GM12892 (cell line): Measurements from ENCODE around the gene SPATA46.

Experiments
- DNase-seq: peaks from one replicate; pipeline ENCODE4 v3.0.0; 2011; ENCODE audit not compliant: insufficient read length
- FAIRE-seq: peaks from 2 replicates; lab custom pipeline; 2011; peaks lifted over from hg19 to GRCh38; lab: Jason Lieb, UNC
- POLR2A ChIP-seq: IDR thresholded peaks from 2 replicates; pipeline ENCODE4 v1.6.1; 2011; ENCODE audit warnings: low read depth, low read length, control low read depth
- POLR2AphosphoS5 ChIP-seq: IDR thresholded peaks from 2 replicates; pipeline ENCODE4 v1.6.1; 2011; ENCODE audit warnings: low read depth, low read length, control low read depth
- TAF1 ChIP-seq: IDR thresholded peaks from 2 replicates; pipeline ENCODE4 v1.6.1; 2011; ENCODE audit warnings: low read depth, mild to moderate bottlenecking, control low read depth, low read length, borderline replicate concordance

The SPATA46 gene

GRCh38 chr1:162343470-162343869, 33.2 kb downstream of the SPATA46 start:
- no peak for TF ChIP-seq POLR2A
- FAIRE-seq (no peak), DNase-seq (no peak)

GRCh38 chr1:162342452-162342983, 34.1 kb downstream of the SPATA46 start:
- FAIRE-seq (no peak), DNase-seq (no peak)
- no peak for TF ChIP-seq POLR2AphosphoS5
- no peak for TF ChIP-seq TAF1
- TF ChIP-seq POLR2A = no peak

- TF ChIP-seq TAF1 (no peak), POLR2AphosphoS5 (no peak), POLR2A (no peak)
- no peak for DNase-seq
- no peak for FAIRE-seq
These were observed 39.9 kb downstream of the SPATA46 start for GRCh38 chr1:162336621-162337285.

GRCh38 chr1:162335126-162335525, 41.5 kb downstream of the SPATA46 start:
- DNase-seq (no peak), FAIRE-seq (no peak)
- TF ChIP-seq POLR2A = no peak
- no peak for TF ChIP-seq TAF1
- no peak for TF ChIP-seq POLR2AphosphoS5

GRCh38 chr1:162333991-162334390, 42.7 kb downstream of the SPATA46 start:
- FAIRE-seq (no peak), DNase-seq (no peak)
- TF ChIP-seq POLR2AphosphoS5 (no peak), POLR2A (no peak), TAF1 (no peak)

- TF ChIP-seq POLR2A (no peak), POLR2AphosphoS5 (no peak)
- DNase-seq (no peak), FAIRE-seq (no peak)
These were observed 46.8 kb downstream of the SPATA46 start for GRCh38 chr1:162329826-162330225.

GRCh38 chr1:162328512-162328911, 48.1 kb downstream of the SPATA46 start:
- no peak for TF ChIP-seq POLR2A
- TF ChIP-seq POLR2AphosphoS5 = no peak
- TF ChIP-seq TAF1 = no peak
- FAIRE-seq (no peak), DNase-seq (no peak)

- FAIRE-seq (no peak), DNase-seq (no peak)
- no peak for TF ChIP-seq POLR2AphosphoS5
- TF ChIP-seq POLR2A = no peak
- no peak for TF ChIP-seq TAF1
These were observed 48.9 kb downstream of the SPATA46 start for GRCh38 chr1:162327788-162328165.

GRCh38 chr1:162327144-162327787, 49.4 kb downstream of the SPATA46 start:
- TF ChIP-seq POLR2AphosphoS5 (no peak), POLR2A (no peak)
- no peak for DNase-seq
- no peak for FAIRE-seq

GRCh38 chr1:162326559-162326958, 50.1 kb downstream of the SPATA46 start:
- FAIRE-seq (no peak), DNase-seq (no peak)
- TF ChIP-seq TAF1 = no peak
- no peak for TF ChIP-seq POLR2A
- no peak for TF ChIP-seq POLR2AphosphoS5

GRCh38 chr1:162324396-162324795, 52.3 kb downstream of the SPATA46 start:
- no peak for TF ChIP-seq TAF1
- no peak for TF ChIP-seq POLR2A
- no peak for TF ChIP-seq POLR2AphosphoS5
- no peak for FAIRE-seq
- DNase-seq = no peak
